Nephron (organoid): ENCODE measurements around the gene ZNF148.

Experiments used
- H3K27ac Mint-ChIP-seq, 3 experiments: 2 replicates each; pipeline ENCODE4 v1.8.0; 2020; ENCODE audit warnings: mixed read lengths in 3 of 3, mild to moderate bottlenecking in 2 of 3, moderate library complexity in 1 of 3
- H3K27me3 Mint-ChIP-seq: 2 replicates; pipeline ENCODE4 v1.8.0; 2021; ENCODE audit warnings: low read depth, mild to moderate bottlenecking, moderate library complexity, mixed read lengths
- H3K36me3 Mint-ChIP-seq: 2 replicates; pipeline ENCODE4 v1.8.0; 2020; ENCODE audit warnings: low read depth, mixed read lengths
- H3K4me1 Mint-ChIP-seq: 2 replicates; pipeline ENCODE4 v1.8.0; 2020; ENCODE audit warnings: mixed read lengths
- H3K4me3 Mint-ChIP-seq, 3 experiments: 2 replicates each; pipeline ENCODE4 v1.8.0; 2020; ENCODE audit warnings: mild to moderate bottlenecking in 3 of 3, mixed read lengths in 3 of 3, moderate library complexity in 2 of 3
- H3K9me3 Mint-ChIP-seq: 2 replicates; pipeline ENCODE4 v1.8.0; 2020; ENCODE audit warnings: mixed read lengths
- TF ChIP-seq, protein P1 (sequence below), 3 experiments: fragments of 200-600 bp; sonication (generic); IDR thresholded peaks; one replicate each; pipeline ENCODE4 v1.5.0; 2021; ENCODE audit warnings: antibody characterized with exemption in 3 of 3; ENCODE audit not compliant: unreplicated experiment in 3 of 3

ZNF148 gene

DNA sequence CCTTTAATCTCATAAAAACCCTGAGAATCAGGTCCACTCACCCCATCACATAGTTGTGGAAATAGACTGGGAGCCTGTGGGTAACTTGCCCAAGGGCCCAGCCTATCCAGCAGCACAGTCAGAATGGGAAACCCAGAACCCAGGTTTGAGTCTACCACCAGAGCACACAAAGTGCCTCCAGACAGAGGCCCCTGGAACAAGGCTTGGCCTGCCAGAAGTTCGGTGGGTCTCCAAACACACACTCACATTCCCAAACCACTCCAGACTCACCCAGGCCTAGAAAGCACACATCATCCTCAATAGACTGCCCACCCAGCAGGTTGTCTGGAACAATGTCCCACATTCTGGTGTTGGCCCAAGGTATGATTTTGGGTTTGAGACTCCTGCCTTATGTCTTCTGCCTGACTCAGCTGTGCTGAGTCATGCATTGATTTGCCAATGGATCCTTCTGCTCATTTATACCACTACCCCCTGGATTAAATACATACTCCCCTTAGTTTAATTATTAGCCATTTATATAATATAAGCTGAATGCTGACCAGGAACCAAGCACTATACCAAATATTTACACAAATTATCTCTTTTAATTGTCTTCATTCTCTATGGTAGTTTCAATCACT lies 167.1 kb downstream of the ZNF148 start:
- no peaks in the 10 kb centered on the region for H3K4me1 Mint-ChIP-seq
- TF ChIP-seq, protein P1, sequence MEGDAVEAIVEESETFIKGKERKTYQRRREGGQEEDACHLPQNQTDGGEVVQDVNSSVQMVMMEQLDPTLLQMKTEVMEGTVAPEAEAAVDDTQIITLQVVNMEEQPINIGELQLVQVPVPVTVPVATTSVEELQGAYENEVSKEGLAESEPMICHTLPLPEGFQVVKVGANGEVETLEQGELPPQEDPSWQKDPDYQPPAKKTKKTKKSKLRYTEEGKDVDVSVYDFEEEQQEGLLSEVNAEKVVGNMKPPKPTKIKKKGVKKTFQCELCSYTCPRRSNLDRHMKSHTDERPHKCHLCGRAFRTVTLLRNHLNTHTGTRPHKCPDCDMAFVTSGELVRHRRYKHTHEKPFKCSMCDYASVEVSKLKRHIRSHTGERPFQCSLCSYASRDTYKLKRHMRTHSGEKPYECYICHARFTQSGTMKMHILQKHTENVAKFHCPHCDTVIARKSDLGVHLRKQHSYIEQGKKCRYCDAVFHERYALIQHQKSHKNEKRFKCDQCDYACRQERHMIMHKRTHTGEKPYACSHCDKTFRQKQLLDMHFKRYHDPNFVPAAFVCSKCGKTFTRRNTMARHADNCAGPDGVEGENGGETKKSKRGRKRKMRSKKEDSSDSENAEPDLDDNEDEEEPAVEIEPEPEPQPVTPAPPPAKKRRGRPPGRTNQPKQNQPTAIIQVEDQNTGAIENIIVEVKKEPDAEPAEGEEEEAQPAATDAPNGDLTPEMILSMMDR (IDR thresholded peaks at IDR 0.05; ENCODE audit: unreplicated experiment in 3 of 3), result no peak
- no peak overlapping the region for H3K4me3 Mint-ChIP-seq
- H3K36me3 Mint-ChIP-seq, result no peaks in the 10 kb centered on the region
- H3K27me3 Mint-ChIP-seq, result peaks cover 35% of the 10 kb centered on the region
- H3K9me3 Mint-ChIP-seq, result no peaks in the 10 kb centered on the region
- peak overlapping the region in 2 of 3 experiments; percentile 54 to 90 for H3K27ac Mint-ChIP-seq

DNA sequence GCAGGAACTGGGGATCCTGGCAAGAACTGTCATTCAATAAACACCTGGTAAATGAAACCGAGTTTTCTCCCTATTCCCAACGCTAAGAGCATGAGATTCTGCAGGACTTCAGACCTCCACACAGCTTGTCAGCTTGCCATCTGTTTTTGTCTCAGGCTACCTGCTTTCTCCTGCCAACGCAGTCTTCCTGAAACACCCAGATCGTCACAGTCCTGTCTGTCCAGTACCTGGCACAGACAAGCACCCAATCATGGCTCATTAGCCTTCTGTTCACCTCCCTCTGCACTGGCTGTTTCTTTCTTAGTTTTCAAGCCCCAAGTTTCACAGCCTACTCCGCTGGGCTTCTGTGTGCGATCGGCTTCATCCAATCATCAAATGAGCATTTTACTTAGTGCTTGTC lies 167.6 kb downstream of the ZNF148 start:
- TF ChIP-seq, protein P1 (IDR thresholded peaks at IDR 0.05; ENCODE audit: unreplicated experiment in 3 of 3), result no peak

DNA sequence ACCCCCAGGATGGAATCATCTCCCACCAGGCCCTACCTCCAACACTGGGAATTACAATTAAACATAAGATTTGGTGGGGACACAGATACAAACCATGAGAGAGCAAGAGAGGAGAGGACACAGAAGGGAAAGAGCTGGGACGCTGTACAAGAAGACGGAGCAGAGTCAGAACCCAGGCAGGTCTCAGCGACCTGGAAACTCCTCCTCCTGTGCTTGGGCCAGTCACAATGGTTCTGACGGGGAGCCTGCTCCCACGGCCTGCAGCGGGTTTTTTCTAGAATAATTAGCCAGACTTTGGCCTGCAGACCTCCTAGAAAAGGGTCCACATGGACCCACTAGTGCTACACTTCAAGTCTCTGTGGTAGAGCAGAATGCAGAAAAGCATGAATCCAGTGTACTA lies 168.2 kb downstream of the ZNF148 start:
- Mint-ChIP-seq H3K27ac (peak overlapping the region; percentile 0 to 90 (median 37)), H3K4me3 (no peak overlapping the region), H3K27me3 (peaks cover 30% of the 10 kb centered on the region), H3K4me1 (no peaks in the 10 kb centered on the region), H3K9me3 (peaks cover 3% of the 10 kb centered on the region), H3K36me3 (no peaks in the 10 kb centered on the region)
- TF ChIP-seq, protein P1 (IDR thresholded peaks at IDR 0.05; ENCODE audit: unreplicated experiment in 3 of 3), result no peak

More for the DNA sequence above, 167.6 kb downstream of the ZNF148 start:
- no peaks in the 10 kb centered on the region for H3K4me1 Mint-ChIP-seq
- H3K9me3 Mint-ChIP-seq, result no peaks in the 10 kb centered on the region
- H3K4me3 Mint-ChIP-seq, result no peak overlapping the region
- H3K27me3 Mint-ChIP-seq, result peaks cover 33% of the 10 kb centered on the region
- peak overlapping the region; percentile 50 to 90 (median 54) for H3K27ac Mint-ChIP-seq
- H3K36me3 Mint-ChIP-seq, result no peaks in the 10 kb centered on the region

DNA sequence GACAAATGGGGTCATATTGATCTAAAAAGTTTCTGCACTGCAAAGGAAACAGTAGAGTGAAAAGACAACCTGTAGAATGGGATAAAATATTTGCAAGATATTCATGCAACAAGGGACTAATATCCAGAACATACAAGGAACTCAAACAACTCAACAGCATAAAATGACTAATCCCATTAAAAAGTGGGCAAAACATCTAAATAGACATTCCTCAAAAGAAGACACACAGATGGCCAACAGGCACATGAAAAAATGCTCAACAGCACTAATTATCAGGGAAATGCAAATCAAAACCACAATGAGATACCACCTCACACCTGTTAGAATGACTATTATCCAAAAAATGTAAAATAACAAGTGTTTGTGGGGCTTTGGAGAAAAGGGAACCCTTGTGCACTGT lies 171.4 kb downstream of the ZNF148 start:
- TF ChIP-seq, protein P1 (IDR thresholded peaks at IDR 0.05; ENCODE audit: unreplicated experiment in 3 of 3), result no peak
- Mint-ChIP-seq H3K4me3 (no peak overlapping the region), H3K27me3 (peaks cover 7% of the 10 kb centered on the region), H3K4me1 (no peaks in the 10 kb centered on the region), H3K27ac (no peak overlapping the region), H3K9me3 (peaks cover 3% of the 10 kb centered on the region), H3K36me3 (no peaks in the 10 kb centered on the region)

DNA sequence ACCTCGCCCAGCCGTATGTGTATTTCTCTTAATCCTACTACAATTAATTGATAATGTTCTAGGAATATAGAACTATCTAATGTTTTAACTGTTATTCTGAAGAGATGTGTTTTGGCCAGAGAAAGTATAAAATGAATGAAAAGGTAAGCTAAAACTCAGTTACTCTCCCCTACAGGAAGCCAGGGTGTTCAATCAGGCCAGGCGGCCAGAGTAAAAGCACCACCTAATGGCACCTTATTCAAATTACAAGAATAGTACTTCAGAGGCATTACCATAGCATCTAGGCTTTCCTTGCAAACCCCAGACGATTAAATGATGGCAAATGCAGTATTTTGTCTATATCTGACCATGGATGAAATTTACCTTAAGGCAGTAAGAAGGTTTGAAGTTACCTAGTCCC lies 172.9 kb downstream of the ZNF148 start:
- peaks cover 3% of the 10 kb centered on the region for H3K9me3 Mint-ChIP-seq
- H3K4me1 Mint-ChIP-seq, result no peaks in the 10 kb centered on the region
- no peaks in the 10 kb centered on the region for H3K36me3 Mint-ChIP-seq
- no peak overlapping the region for H3K27ac Mint-ChIP-seq
- no peak overlapping the region for H3K4me3 Mint-ChIP-seq
- H3K27me3 Mint-ChIP-seq, result no peaks in the 10 kb centered on the region
- TF ChIP-seq, protein P1 (IDR thresholded peaks at IDR 0.05; ENCODE audit: unreplicated experiment in 3 of 3), result no peak

DNA sequence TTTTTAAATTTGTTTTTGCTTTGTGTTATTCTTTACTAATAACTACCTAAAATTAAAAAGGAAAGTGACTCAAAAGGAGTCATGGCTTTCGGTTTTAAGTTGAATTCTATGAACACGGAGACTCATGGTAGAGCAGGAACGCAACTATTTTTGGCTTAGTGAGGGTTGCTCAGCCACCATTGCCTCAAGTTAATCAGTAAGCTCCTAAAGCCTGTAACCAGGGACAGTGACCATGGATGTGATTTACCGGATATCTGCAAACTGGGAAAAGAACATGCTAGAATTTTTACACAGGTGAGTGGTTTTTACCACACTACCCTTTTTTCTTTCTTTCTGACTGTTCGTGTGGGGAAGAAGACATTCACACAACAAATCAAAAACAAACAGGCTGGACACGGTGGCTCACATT lies 174.4 kb downstream of the ZNF148 start:
- TF ChIP-seq, protein P1 (IDR thresholded peaks at IDR 0.05; ENCODE audit: unreplicated experiment in 3 of 3), result no peak
- no peaks in the 10 kb centered on the region for H3K36me3 Mint-ChIP-seq
- peaks cover 3% of the 10 kb centered on the region for H3K9me3 Mint-ChIP-seq
- H3K27ac Mint-ChIP-seq, result peak overlapping the region; percentile 43 to 85 (median 80)
- H3K4me1 Mint-ChIP-seq, result no peaks in the 10 kb centered on the region
- peaks cover under 1% of the 10 kb centered on the region for H3K27me3 Mint-ChIP-seq
- no peak overlapping the region for H3K4me3 Mint-ChIP-seq
